Measurements from ENCODE around the gene HOXA3. TPM values are rescaled to one million over a fixed set of nuclear protein-coding genes. Genes with fewer than 3 reads are reported as not detected.

Gene HOXA3
- total RNA-seq, 2 donors from 2014 or later = not detected

- no peak overlapping the region for H3K27ac Mint-ChIP-seq
Measured at GRCh38 chr7:27191833-27192545, 39.6 kb upstream of the HOXA3 start.

DNA sequence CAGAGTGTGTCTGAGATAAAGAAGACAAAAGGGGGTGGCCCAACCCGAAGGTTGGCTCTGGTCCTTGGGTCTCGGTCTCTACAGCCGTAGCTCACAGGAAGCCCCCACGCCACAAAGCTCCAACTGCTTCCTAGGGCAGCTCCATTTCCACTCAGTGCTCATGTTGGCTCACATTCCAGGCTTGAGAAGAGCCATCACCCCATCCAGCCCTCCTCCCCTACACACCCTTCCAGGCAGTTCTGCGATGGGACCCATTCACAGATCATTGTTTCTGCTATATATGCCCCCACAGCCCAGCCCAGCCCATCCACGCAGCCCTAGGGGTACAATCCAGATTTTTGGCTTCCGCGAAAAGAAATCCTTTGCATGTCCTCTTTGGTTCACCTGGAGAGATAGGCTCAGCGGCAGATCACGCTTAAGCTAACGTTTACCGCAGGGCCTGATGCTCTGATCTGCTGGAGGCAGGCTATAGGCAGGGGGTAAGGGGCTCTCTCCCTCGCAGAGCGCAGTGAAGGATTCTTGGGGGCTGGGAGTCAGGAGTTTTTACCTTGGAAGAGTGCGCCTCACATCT is 38.9 kb upstream of the HOXA3 start:
- no peaks in the 10 kb centered on the region for H3K9me3 Mint-ChIP-seq
- no peak for DNase-seq (ENCODE audit: low spot score in 2 of 2)
- no peak for ATAC-seq
- H3K36me3 Mint-ChIP-seq = peaks cover 0 to 14% of the 10 kb centered on the region in 2 donors
- no peak overlapping the region for H3K27ac Mint-ChIP-seq

More at GRCh38 chr7:27191833-27192545, 39.6 kb upstream of the HOXA3 start:
- H3K9me3 Mint-ChIP-seq = no peaks in the 10 kb centered on the region
- DNase-seq (ENCODE audit: low spot score in 2 of 2) = peak in 1 of 2 donors; percentile 37
- peaks cover 0 to 11% of the 10 kb centered on the region in 2 donors for H3K36me3 Mint-ChIP-seq
- ATAC-seq = no peak

DNA sequence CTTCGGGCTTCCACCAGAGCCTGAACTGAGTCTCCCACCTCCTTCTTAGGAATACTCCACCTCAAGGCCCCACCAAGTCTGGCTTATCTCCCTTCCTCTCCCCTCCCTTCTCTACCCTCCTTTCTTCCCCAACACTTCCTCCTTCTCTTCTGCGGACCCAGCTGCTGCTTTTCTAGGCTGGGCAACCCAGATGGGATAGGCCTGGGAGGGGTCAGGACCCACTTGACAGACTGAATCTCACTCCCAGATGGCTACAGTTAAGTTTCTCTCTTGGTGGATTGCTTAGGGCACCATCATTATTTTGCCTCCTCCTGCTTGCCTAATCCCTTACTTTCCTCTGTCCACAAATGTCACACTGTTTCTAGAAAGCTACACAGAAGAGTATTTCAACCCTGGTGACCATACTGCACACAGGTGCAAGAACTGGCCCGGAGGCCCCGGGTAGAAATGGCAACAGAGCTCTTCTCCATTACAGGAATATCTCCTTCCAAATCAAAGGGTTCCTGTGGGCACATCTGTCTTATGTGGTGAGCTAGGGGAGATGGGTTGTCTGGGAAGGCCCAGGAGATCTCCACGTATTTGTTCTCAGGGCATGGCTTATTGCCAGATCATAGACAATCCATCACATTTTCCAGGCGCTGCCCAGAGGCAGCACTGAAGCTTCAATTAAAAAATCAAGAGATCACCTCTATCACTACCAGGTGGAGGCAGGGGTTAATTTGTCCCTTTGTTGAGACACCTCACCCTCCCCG is 37.8 kb upstream of the HOXA3 start:
- H3K36me3 Mint-ChIP-seq = peaks cover 0 to 19% of the 10 kb centered on the region in 2 donors
- H3K9me3 Mint-ChIP-seq = no peaks in the 10 kb centered on the region
- no peak for DNase-seq (ENCODE audit: low spot score in 2 of 2)
- ATAC-seq = no peak
- no peak overlapping the region for H3K27ac Mint-ChIP-seq

DNA sequence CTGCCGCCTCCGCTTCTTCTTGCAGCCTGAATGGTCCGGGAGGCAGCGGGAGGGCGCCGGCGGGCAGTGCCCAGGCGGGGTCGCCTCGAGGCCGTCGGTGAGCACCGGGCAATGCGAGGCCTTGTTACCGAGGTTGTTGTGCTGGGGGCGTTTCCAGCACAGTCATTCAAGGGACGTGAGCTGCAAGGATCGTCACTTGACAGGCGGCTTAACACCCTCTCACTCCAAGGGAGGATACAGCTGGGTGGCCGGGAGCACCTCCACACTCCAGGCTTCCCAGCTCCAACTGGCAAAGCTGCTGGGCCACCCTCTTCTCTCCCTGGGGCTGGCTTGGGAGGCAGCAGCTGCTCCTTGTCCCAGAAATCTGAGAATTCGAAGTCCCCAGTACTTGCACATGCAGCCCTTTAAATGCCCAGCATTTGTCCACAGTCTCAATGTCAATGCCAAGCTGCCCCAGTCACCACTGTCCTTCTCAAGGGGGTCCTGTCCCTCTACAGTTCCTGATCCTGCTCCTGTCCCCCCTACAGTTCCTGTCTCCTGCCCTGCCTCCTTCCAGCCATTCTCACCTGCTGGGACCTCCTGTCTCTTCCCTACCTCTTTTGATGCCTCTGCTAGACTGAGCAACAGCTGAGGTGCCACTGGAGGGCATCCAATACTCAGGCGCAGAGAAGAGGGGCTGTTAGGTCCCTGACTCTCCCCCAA is 37.1 kb upstream of the HOXA3 start:
- no peak overlapping the region for H3K27ac Mint-ChIP-seq
- peaks cover 0 to 19% of the 10 kb centered on the region in 2 donors for H3K36me3 Mint-ChIP-seq
- no peaks in the 10 kb centered on the region for H3K9me3 Mint-ChIP-seq
- peak in 1 of 2 donors; percentile 44 for DNase-seq (ENCODE audit: low spot score in 2 of 2)
- ATAC-seq = no peak

DNA sequence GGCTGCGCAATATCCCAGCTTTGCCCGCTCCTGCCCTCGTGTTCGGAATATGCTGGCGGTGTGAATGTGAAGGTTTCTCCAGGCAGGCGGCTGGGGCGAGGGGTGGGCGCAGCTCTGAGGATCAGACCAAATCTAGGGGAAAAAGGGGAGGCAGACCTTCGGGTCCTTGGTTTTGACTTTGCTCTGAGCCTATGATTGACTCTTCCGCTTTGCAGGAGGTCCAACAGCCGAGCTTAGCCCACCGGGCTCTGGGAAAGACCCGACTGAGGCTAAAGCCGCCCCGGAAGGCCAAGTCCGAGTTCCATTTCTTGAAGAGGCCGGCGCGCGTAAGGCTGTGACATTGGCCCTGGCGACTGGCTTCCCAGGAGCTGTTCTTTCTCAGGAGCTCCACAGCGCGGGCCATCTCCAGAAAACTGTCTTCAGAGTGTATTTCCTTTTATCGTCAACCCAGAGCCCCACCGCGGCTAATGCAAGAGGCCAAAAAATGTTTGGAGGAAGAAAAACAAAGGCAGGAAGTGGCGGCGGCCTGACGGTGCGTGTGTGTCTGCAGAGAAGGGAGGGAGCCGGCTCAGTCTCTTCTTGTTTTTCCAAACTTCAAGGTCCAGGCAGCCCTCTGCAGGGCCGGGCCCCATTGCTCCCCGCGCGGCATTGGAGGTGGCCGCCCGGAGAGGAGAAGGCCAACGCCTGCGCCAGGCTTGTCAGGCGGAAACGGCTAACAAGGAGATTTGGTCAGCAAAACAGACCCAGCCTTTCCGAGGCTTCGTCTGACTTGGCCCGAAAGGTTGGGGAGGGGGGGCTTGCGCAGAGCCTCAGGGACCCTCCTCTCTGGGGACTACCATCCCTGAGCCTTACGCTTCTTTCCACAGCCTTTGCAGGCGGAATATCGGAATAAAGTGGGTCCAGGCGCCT is 36.3 kb upstream of the HOXA3 start:
- DNase-seq (ENCODE audit: low spot score in 2 of 2) (peak in 1 of 2 donors; percentile 41), ATAC-seq (no peak)
- no peaks in the 10 kb centered on the region for H3K9me3 Mint-ChIP-seq
- H3K27ac Mint-ChIP-seq = peak overlapping the region in 1 of 2 donors; percentile 26
- H3K36me3 Mint-ChIP-seq = peaks cover 0 to 19% of the 10 kb centered on the region in 2 donors

- ATAC-seq = no peak
- no peak overlapping the region for H3K27ac Mint-ChIP-seq
Measured at GRCh38 chr7:27187475-27188385, 35.3 kb upstream of the HOXA3 start.

DNA sequence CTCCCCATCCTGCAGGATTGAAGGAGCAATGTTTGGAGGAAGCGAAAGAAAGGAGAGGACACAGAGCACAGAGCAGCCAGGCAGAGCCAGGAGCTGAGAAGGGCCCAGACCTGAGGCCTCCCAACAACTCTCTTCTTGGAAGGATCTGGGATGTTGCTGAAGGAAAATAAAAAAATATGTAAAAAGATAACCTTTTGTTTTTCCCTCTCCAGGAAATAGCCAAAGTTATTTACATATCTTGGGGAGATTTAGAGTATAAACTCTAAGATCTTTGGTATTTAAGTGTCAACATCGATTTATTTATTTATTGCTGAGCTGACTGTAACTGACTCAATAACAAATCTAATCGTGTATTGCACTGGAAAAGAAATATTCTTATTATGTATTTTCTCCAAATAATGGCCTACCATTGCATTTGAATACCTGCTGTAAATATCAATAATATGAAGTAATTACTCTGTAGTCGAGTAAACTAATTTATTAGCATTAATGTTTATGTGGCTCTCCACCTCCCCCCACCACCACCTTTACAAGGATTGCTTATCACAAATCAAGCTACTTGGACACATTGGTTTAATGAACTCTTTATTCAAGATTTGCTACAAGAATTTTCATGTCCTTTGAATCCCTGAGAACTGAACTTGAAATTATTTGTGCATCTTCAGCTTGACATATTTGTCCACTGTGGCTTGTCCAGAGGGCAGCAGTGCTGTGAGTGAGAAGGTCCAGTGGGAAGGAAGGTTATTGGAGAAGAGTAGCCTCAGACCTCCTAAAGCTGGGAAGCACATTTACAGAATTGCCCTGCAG is 34.5 kb upstream of the HOXA3 start:
- peaks cover 0 to 19% of the 10 kb centered on the region in 2 donors for H3K36me3 Mint-ChIP-seq
- peak in 1 of 2 donors; percentile 14 for DNase-seq (ENCODE audit: low spot score in 2 of 2)
- no peak overlapping the region for H3K27ac Mint-ChIP-seq
- no peaks in the 10 kb centered on the region for H3K9me3 Mint-ChIP-seq
- no peak for ATAC-seq

More at GRCh38 chr7:27187475-27188385, 35.3 kb upstream of the HOXA3 start:
- Mint-ChIP-seq H3K36me3 (peaks cover 0 to 19% of the 10 kb centered on the region in 2 donors), H3K9me3 (no peaks in the 10 kb centered on the region)
- DNase-seq (ENCODE audit: low spot score in 2 of 2) = peak in 1 of 2 donors; percentile 31

GRCh38 chr7:27185854-27186667 is 33.7 kb upstream of the HOXA3 start:
- Mint-ChIP-seq H3K9me3 (no peaks in the 10 kb centered on the region), H3K27ac (peak overlapping the region in 1 of 2 donors; percentile 93), H3K36me3 (peaks cover 0 to 19% of the 10 kb centered on the region in 2 donors)
- peak in 1 of 2 donors; percentile 21 for ATAC-seq
- DNase-seq (ENCODE audit: low spot score in 2 of 2) = peak in 1 of 2 donors; percentile 51

- ATAC-seq = peak in 1 of 2 donors; percentile 14
- Mint-ChIP-seq H3K9me3 (no peaks in the 10 kb centered on the region), H3K27ac (peak within 1 kb of the TSS in 1 of 2 donors; percentile 93), H3K36me3 (peaks cover 0 to 15% of the 10 kb centered on the region in 2 donors)
- peak in 1 of 2 donors; percentile 45 for DNase-seq (ENCODE audit: low spot score in 2 of 2)
Measured at GRCh38 chr7:27185013-27185853, 32.9 kb upstream of the HOXA3 start, which contains the start of gene HOXA11. HOXA11 (minus strand) TSS chr7:27185232; CDS start chr7:27185144, 88 bp downstream.

DNA sequence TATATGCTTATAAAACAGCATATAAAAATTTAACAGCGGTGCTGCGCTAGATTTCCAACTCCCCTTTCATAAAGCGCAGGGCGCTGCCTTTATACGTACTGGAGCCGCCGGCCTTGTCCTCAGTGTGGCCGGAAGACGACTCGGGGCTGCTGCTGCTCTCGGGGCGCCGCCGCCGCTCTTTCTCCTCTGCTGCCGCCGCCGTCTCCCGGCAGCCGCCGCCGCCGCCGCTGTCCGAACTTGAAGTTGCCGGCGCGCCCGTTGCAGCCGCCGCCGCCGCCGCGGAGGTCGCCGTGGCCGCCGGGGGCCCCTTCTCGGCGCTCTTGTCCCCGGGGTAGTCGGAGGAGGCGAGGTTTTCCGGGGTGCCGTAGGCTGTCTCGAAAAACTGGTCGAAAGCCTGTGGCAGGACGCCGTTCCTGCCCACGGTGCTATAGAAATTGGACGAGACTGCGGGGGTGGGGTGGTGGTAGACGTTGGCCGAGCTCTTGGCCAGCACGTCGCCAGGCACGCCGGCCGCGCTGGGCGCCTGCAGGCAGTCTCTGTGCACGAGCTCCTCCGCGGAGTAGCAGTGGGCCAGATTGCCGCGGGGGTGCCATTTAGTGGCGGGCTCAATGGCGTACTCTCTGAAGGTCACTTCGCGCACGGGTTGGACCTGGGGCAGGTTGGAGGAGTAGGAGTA is 32.1 kb upstream of the HOXA3 start:
- Mint-ChIP-seq H3K9me3 (no peaks in the 10 kb centered on the region), H3K36me3 (peaks cover 0 to 17% of the 10 kb centered on the region in 2 donors), H3K27ac (no peak overlapping the region)
- DNase-seq (ENCODE audit: low spot score in 2 of 2) (peak in 1 of 2 donors; percentile 30), ATAC-seq (peak in 1 of 2 donors; percentile 47)

- Mint-ChIP-seq H3K9me3 (no peaks in the 10 kb centered on the region), H3K27ac (peak overlapping the region in 1 of 2 donors; percentile 29), H3K36me3 (peaks cover 0 to 18% of the 10 kb centered on the region in 2 donors)
- peak in 1 of 2 donors; percentile 23 for DNase-seq (ENCODE audit: low spot score in 2 of 2)
- ATAC-seq = no peak
Measured at GRCh38 chr7:27183682-27184336, 31.4 kb upstream of the HOXA3 start.

Measured in activated naive CD4-positive, alpha-beta T cell treated with anti-CD3 and anti-CD28 coated beads, Interleukin-2, amount 50 U/mL, for 72 hours (primary cell).